Small intestine (tissue), 7 donors: ENCODE measurements around the gene TYRP1. TPM values are rescaled to one million over a fixed set of nuclear protein-coding genes. Genes with fewer than 3 reads are reported as not detected.
A peak's percentile ranks its signal among the peaks of the same experiment; 100 is the strongest.

Experiments used
- DNase-seq, 2 donors: peaks; one replicate each; pipeline versions ENCODE4 v3.0.0 to v3.0.0-alpha.2; 2013
- FAIRE-seq: peaks from 2 replicates; lab custom pipeline; 2012; peaks lifted over from hg19 to GRCh38; lab: Jason Lieb, UNC
- H3K27ac ChIP-seq, 3 donors: one replicate each; pipeline ENCODE4 v1.5.1; 2013; ENCODE audit warnings: low read length in 2 of 3, mild to moderate bottlenecking in 2 of 3, control low read depth in 1 of 3, inconsistent platforms in 1 of 3, low read depth in 1 of 3, moderate library complexity in 1 of 3
- H3K27me3 ChIP-seq, 3 donors: one replicate each; pipeline ENCODE4 v1.6.1; 2013; ENCODE audit warnings: low read length in 3 of 3, inconsistent platforms in 1 of 3; ENCODE audit not compliant: control insufficient read depth in 3 of 3, insufficient read depth in 3 of 3
- H3K36me3 ChIP-seq, 3 donors: one replicate each; pipeline ENCODE4 v1.6.1; 2013; ENCODE audit warnings: low read length in 3 of 3, inconsistent platforms in 1 of 3, low read depth in 1 of 3, mild to moderate bottlenecking in 1 of 3, moderate library complexity in 1 of 3; ENCODE audit not compliant: control insufficient read depth in 3 of 3, insufficient read depth in 2 of 3
- H3K4me1 ChIP-seq, 3 donors: one replicate each; pipeline ENCODE4 v1.6.1; 2013; ENCODE audit warnings: low read length in 2 of 3, inconsistent platforms in 1 of 3, low read depth in 1 of 3, mild to moderate bottlenecking in 1 of 3, moderate library complexity in 1 of 3; ENCODE audit not compliant: control insufficient read depth in 3 of 3, insufficient read depth in 2 of 3
- H3K4me3 ChIP-seq, 3 donors: one replicate each; pipeline ENCODE4 v1.5.1; 2013; ENCODE audit warnings: low read length in 3 of 3, control low read depth in 1 of 3, inconsistent platforms in 1 of 3, low read depth in 1 of 3, mild to moderate bottlenecking in 1 of 3, moderate library complexity in 1 of 3
- H3K9me3 ChIP-seq, 2 donors: one replicate each; pipeline ENCODE4 v1.6.1; 2013; ENCODE audit warnings: low read depth in 1 of 2, low read length in 1 of 2; ENCODE audit not compliant: control insufficient read depth in 2 of 2, insufficient read depth in 1 of 2
- WGBS, 3 donors: extraction: QIAGEN DNeasy Blood & Tissue Kit; methylation state at CpG; one replicate each; pipeline ENCODE4 v1.1.7; 2013; 5-methylcytosine and 5-hydroxymethylcytosine counted together
- polyA plus RNA-seq, 4 donors: library from polyadenylated mRNA; stranded (reverse) in 3 of 4; unstranded in 1 of 4; fragments of 200-250 nt in 3 of 4; fragments of 120-200 nt in 1 of 4; gene quantifications; one replicate each; pipeline versions ENCODE4 v1.2.1 to v1.2.3, GENCODE V29; 2013
- donor health status: healthy with polysubstance abuse.
- donor health status: control.
- donor health status: control.
- donor health status: Bipolar disorder and iron deficiency.
- donor health status: healthy.

The TYRP1 gene
- polyA plus RNA-seq, 4 donors: 0.10 to 2.5 (median 0.92) TPM

DNA sequence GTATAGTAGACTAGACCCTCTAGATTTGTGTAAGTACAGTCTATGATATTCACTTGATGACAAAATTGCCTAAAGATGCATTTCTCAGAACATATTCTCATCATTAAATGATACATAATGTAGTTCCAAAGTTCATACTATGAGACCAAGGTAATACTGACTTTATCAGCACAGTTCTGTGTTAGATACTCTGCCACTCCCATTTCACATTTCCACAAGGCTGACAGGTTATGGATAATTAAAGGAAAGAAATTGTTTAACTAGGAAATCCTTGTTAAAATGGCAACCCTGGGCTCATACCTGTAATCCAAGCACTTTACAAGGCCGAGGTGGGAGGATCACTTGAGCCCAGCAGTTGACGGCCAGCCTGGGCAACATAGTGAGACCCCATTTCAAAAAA is 33.6 kb downstream of the TYRP1 start:
- H3K4me3 ChIP-seq: no peak overlapping the region
- no peaks in the 10 kb centered on the region for H3K27me3 ChIP-seq
- FAIRE-seq (no peak), DNase-seq (peak; percentile 23 to 37)
- 63 to 83% (median 68%) methylated on average over 2 of the region's 2 CpGs for WGBS, 3 donors
- H3K9me3 ChIP-seq: no peaks in the 10 kb centered on the region
- peaks cover 0 to 3% (median 0%) of the 10 kb centered on the region in 3 donors for H3K4me1 ChIP-seq
- H3K36me3 ChIP-seq: no peaks in the 10 kb centered on the region
- peak overlapping the region in 1 of 3 donors; percentile 24 for H3K27ac ChIP-seq

DNA sequence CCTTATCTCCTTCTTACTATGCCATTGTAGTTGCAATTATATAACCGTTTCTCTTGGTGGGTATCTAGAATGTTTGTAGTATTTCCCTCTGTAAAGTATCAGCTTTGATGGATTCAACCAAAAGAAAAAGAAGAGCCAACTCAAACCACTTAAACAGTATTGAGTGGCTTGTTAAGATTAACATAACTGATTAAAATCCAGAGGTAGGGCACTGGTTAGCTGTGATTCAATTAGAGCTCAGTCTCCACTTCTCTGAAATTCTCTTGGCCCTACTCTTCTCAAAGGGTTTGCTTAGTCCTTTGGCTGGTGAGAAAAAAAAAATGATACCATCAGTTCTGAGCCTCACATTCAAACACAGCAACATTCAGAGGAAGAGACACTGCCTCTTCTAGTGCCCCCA is 37.0 kb downstream of the TYRP1 start:
- 75 to 88% (median 85%) methylated on average over 1 of the region's 1 CpG for WGBS, 3 donors
- Histone ChIP-seq H3K4me3 (no peak overlapping the region), H3K4me1 (peaks cover 0 to 3% (median 0%) of the 10 kb centered on the region in 3 donors), H3K9me3 (peaks cover 0 to 3% of the 10 kb centered on the region in 2 donors), H3K27ac (no peak overlapping the region), H3K27me3 (no peaks in the 10 kb centered on the region), H3K36me3 (no peaks in the 10 kb centered on the region)
- FAIRE-seq: no peak
- DNase-seq: no peak

DNA sequence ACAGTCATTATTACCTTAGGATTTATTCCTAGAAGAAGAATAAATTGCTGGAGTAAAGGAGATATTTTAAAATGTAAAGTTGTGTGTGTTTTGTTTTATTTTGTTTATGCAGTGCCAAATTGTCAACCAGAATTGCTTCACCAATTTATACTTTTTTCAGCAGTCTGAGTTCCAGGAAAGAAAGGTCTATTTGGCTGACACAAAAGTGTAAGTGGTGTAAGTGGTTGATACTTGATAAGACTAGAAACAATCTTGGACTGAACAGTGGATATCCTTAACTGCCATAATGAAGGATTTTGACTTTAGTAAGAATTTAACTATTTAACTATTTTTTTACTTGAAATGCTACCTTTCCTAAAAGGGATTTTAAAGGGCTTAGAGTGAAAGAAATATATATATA is 37.7 kb downstream of the TYRP1 start:
- H3K4me1 ChIP-seq: peaks cover 0 to 3% (median 0%) of the 10 kb centered on the region in 3 donors
- no peak overlapping the region for H3K27ac ChIP-seq
- H3K4me3 ChIP-seq: no peak overlapping the region
- no peaks in the 10 kb centered on the region for H3K36me3 ChIP-seq
- H3K27me3 ChIP-seq: no peaks in the 10 kb centered on the region
- no peak for FAIRE-seq
- peaks cover 0 to 3% of the 10 kb centered on the region in 2 donors for H3K9me3 ChIP-seq
- no peak for DNase-seq

DNA sequence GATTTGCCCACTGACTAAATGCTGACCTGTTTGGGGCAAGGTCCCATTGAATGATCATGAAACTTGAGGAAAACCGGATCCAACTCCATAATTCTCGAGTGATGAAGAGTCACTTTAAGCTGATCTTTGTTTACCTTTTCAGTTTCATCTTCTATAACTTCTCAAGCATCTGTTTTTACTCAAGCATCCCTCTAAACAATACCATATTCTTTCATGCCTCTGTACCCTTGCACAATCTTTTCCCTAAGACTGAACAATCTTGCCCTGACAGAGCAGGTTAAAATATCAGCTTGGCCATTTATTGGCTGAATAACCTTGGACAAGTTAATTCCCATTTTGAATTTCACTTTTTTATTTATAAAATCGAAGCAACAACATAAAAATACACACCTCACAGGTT is 39.8 kb downstream of the TYRP1 start:
- Histone ChIP-seq H3K9me3 (peaks cover 0 to 3% of the 10 kb centered on the region in 2 donors), H3K4me1 (no peaks in the 10 kb centered on the region), H3K27ac (no peak overlapping the region), H3K36me3 (no peaks in the 10 kb centered on the region), H3K27me3 (no peaks in the 10 kb centered on the region), H3K4me3 (no peak overlapping the region)
- WGBS, 3 donors: 57 to 73% (median 71%) methylated on average over 3 of the region's 3 CpGs
- DNase-seq (no peak), FAIRE-seq (no peak)

DNA sequence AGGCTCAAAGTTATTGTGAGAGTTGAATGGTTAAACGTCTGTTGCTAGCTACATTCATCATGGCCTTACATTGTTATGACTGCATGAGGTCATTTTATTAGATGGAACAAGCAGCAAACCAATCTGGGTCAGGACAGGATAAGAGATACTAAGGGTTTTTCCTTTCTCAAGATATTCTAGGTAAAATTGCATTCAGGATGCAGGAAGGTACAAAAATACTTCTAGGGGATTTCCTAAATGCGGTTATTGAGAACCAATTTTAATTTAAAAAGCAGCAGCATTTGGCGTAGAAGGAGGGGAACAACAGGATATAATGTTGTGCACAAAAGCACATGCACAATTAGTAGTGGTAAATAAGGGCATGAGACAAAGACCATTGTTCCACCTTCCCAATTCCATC is 42.5 kb downstream of the TYRP1 start:
- 50 to 55% (median 53%) methylated on average over 3 of the region's 3 CpGs for WGBS, 3 donors
- H3K27me3 ChIP-seq: no peaks in the 10 kb centered on the region
- H3K4me3 ChIP-seq: no peak overlapping the region
- peaks cover 0 to 3% of the 10 kb centered on the region in 2 donors for H3K9me3 ChIP-seq
- no peak overlapping the region for H3K27ac ChIP-seq
- H3K36me3 ChIP-seq: no peaks in the 10 kb centered on the region
- FAIRE-seq (no peak), DNase-seq (no peak)
- no peaks in the 10 kb centered on the region for H3K4me1 ChIP-seq

DNA sequence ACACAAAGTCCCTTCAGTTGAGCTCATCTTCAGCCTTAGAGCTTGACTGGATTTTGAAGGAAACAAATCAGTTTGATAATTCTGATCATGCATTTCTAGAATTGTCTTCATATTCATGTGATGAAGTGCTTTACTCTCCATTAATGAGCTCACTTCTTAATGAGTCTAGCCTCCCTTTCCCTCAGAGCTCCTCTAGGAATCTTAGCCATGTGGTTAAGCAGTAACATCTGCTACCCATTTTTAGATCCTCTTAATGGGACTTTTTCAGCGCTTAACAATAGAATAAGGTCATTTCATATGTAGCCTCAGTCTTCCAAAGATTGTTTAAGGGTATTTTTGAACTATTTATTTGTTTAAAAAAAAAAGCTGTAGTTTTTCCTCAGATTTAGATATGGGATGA is 44.7 kb downstream of the TYRP1 start:
- Histone ChIP-seq H3K9me3 (peaks cover 0 to 3% of the 10 kb centered on the region in 2 donors), H3K4me1 (no peaks in the 10 kb centered on the region), H3K4me3 (no peak overlapping the region), H3K27ac (no peak overlapping the region), H3K36me3 (no peaks in the 10 kb centered on the region), H3K27me3 (no peaks in the 10 kb centered on the region)
- DNase-seq (no peak), FAIRE-seq (no peak)
- WGBS, 3 donors: 0% methylated on average over 1 of the region's 1 CpG

DNA sequence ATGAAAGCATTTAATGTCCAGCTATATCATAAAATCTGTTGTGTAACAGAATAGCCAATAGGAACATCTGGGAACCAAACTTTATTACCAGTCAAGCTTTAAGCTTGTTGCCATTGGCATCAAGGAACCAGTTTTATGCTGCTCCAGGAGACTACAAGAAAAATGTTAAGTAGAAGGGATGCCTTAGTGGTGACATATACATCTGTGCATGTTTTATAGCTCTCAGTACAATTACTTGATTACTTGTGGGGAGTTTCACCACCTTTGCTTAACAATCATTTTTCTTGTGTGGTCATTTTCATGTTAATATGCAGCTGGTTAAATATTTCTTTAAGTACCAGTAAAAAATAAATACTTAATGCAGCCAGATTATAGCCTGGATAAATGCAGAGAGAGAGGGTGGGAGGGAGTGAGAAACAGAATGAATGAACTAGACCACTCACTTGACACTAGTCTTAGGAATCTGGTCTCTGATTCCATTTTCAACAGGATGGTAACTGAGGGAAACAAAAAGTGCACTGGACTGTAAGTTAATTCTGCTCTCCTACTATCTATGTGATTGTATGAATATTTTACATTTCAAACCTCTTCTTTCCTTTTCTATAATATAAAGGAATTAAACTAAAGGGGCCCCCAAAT is 45.9 kb downstream of the TYRP1 start:
- peaks cover 0 to 3% of the 10 kb centered on the region in 2 donors for H3K9me3 ChIP-seq
- H3K27ac ChIP-seq: no peak overlapping the region
- H3K27me3 ChIP-seq: no peaks in the 10 kb centered on the region
- DNase-seq (no peak), FAIRE-seq (no peak)
- H3K36me3 ChIP-seq: no peaks in the 10 kb centered on the region
- H3K4me3 ChIP-seq: no peak overlapping the region
- no peaks in the 10 kb centered on the region for H3K4me1 ChIP-seq

DNA sequence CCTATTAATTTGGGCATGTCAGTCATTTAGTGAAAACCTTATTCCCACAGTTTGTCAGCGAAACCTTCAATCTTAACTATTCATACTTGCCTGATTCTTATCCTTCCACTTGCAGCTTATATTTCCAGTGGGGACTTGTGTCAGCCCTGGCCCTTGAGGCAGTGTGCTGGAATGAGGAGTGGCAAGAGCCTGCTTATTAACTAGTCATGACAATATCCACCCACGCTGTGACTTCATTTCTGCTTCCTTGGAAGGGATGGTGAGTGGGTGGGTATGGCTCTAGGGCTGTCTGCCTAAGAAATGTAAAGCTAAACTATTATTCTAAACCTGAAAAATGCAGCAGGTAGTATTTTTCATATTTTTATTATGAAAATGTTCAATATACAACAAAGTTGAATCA is 47.7 kb downstream of the TYRP1 start:
- Histone ChIP-seq H3K9me3 (no peaks in the 10 kb centered on the region), H3K27me3 (no peaks in the 10 kb centered on the region), H3K4me3 (no peak overlapping the region), H3K36me3 (no peaks in the 10 kb centered on the region), H3K27ac (no peak overlapping the region), H3K4me1 (no peaks in the 10 kb centered on the region)
- DNase-seq (no peak), FAIRE-seq (no peak)
- 69 to 84% (median 80%) methylated on average over 2 of the region's 2 CpGs for WGBS, 3 donors

DNA sequence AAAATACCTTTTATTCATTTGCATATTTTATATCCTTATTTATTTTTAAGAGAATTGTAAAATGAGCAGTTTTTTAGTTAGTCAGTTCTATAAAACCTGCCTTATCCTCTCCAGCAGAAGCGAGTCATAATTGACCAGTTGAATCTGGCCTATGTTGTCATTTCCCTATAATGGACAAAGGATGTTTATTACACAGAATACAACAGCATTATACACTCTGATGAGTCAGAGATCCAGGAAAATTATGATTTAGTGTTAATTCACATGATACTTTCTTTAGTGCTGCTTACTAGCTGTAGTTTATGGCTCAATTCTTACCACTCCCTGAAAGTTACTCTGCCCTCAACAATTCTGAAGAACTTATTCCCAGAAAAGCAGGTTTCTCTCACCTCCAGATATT is 54.8 kb downstream of the TYRP1 start:
- Histone ChIP-seq H3K27me3 (no peaks in the 10 kb centered on the region), H3K4me1 (no peaks in the 10 kb centered on the region), H3K36me3 (no peaks in the 10 kb centered on the region), H3K9me3 (no peaks in the 10 kb centered on the region), H3K4me3 (no peak overlapping the region), H3K27ac (no peak overlapping the region)
- WGBS, 3 donors: 72 to 87% (median 74%) methylated on average over 1 of the region's 1 CpG
- DNase-seq (peak in 1 of 2 donors; percentile 35), FAIRE-seq (no peak)
